HUES48 (cell line): ENCODE data around the gene NPNT.
A peak's percentile ranks its signal among the peaks of the same experiment; 100 is the strongest.

ENCODE experiments used
- H3K27ac ChIP-seq: one replicate; pipeline ENCODE4 v1.7.0; 2013; ENCODE audit warnings: low read depth, low read length, inconsistent platforms
- H3K27me3 ChIP-seq: 2 replicates; pipeline ENCODE4 v1.6.1; 2013; ENCODE audit warnings: mild to moderate bottlenecking, low read length; ENCODE audit not compliant: control insufficient read depth, insufficient read depth
- H3K36me3 ChIP-seq: 2 replicates; pipeline ENCODE4 v1.6.1; 2013; ENCODE audit warnings: low read length; ENCODE audit not compliant: control insufficient read depth, insufficient read depth
- H3K4me1 ChIP-seq: 2 replicates; pipeline ENCODE4 v1.6.1; 2013; ENCODE audit warnings: mild to moderate bottlenecking, low read length; ENCODE audit not compliant: control insufficient read depth, insufficient read depth
- H3K4me3 ChIP-seq: 2 replicates; pipeline ENCODE4 v1.5.1; 2013; ENCODE audit warnings: mild to moderate bottlenecking, low read depth, low read length
- H3K9ac ChIP-seq: 2 replicates; pipeline ENCODE4 v1.6.1; 2013; ENCODE audit warnings: mild to moderate bottlenecking, low read depth, low read length, moderate library complexity
- H3K9me3 ChIP-seq: 2 replicates; pipeline ENCODE4 v1.6.1; 2013; ENCODE audit warnings: low read length; ENCODE audit not compliant: control insufficient read depth, insufficient read depth

NPNT gene

GRCh38 chr4:105887508-105887907 is 7.8 kb upstream of the NPNT start:
- H3K9ac ChIP-seq, result no peak overlapping the region
- H3K4me3 ChIP-seq, result no peak overlapping the region
- H3K27ac ChIP-seq, result no peak overlapping the region
- 0 out of 2 replicates have a peak, but pooled peaks cover 4% of the 10 kb centered on the region for H3K27me3 ChIP-seq
- H3K36me3 ChIP-seq, result no peaks in the 10 kb centered on the region
- no peaks in the 10 kb centered on the region for H3K4me1 ChIP-seq
- no peaks in the 10 kb centered on the region for H3K9me3 ChIP-seq

- H3K36me3 ChIP-seq, result no peaks in the 10 kb centered on the region
- no peak overlapping the region for H3K27ac ChIP-seq
- H3K4me3 ChIP-seq, result peak overlapping the region; percentile 61
- peaks cover 27% of the 10 kb centered on the region for H3K4me1 ChIP-seq
- H3K27me3 ChIP-seq, result peaks cover 71% of the 10 kb centered on the region
- no peaks in the 10 kb centered on the region for H3K9me3 ChIP-seq
- H3K9ac ChIP-seq, result no peak overlapping the region
Observed at GRCh38 chr4:105895583-105896460, 551 bp downstream of the NPNT start.

GRCh38 chr4:105896461-105896942 is 1.2 kb downstream of the NPNT start:
- peaks cover 71% of the 10 kb centered on the region for H3K27me3 ChIP-seq
- H3K9me3 ChIP-seq, result no peaks in the 10 kb centered on the region
- no peaks in the 10 kb centered on the region for H3K36me3 ChIP-seq
- no peak overlapping the region for H3K27ac ChIP-seq
- peak overlapping the region; percentile 61 for H3K4me3 ChIP-seq
- H3K4me1 ChIP-seq, result peaks cover 27% of the 10 kb centered on the region
- H3K9ac ChIP-seq, result no peak overlapping the region

- no peaks in the 10 kb centered on the region for H3K36me3 ChIP-seq
- peak overlapping the region; percentile 61; the same call in 1 of the 2 replicates for H3K4me3 ChIP-seq
- no peaks in the 10 kb centered on the region for H3K9me3 ChIP-seq
- H3K9ac ChIP-seq, result no peak overlapping the region
- peaks cover 27% of the 10 kb centered on the region for H3K4me1 ChIP-seq
- H3K27ac ChIP-seq, result no peak overlapping the region
- H3K27me3 ChIP-seq, result peaks cover 68% of the 10 kb centered on the region
Observed at GRCh38 chr4:105896984-105897775, 1.9 kb downstream of the NPNT start.

DNA sequence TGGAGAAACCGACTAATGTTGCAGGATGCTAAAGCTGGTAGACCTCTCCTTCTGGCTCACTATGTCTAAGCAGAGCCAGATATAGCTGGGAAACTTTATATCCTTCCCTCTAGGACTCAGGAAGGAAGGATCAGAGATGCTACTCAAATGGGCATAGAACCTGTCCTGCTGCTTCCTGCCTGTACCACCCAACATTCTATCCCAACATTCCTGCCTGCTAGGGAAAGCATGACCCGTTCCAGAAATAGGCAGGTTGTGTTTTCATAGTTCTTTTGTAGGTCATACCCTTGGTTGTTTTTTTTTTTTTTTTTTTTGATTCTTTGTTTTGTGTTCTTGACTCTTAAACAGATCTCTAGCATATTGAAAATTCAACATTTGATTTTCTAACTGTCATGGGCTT is 5.3 kb downstream of the NPNT start:
- Histone ChIP-seq H3K4me1 (peaks cover 25% of the 10 kb centered on the region), H3K9me3 (no peaks in the 10 kb centered on the region), H3K27ac (no peak overlapping the region), H3K9ac (no peak overlapping the region), H3K4me3 (no peak overlapping the region), H3K36me3 (no peaks in the 10 kb centered on the region), H3K27me3 (peaks cover 38% of the 10 kb centered on the region)

DNA sequence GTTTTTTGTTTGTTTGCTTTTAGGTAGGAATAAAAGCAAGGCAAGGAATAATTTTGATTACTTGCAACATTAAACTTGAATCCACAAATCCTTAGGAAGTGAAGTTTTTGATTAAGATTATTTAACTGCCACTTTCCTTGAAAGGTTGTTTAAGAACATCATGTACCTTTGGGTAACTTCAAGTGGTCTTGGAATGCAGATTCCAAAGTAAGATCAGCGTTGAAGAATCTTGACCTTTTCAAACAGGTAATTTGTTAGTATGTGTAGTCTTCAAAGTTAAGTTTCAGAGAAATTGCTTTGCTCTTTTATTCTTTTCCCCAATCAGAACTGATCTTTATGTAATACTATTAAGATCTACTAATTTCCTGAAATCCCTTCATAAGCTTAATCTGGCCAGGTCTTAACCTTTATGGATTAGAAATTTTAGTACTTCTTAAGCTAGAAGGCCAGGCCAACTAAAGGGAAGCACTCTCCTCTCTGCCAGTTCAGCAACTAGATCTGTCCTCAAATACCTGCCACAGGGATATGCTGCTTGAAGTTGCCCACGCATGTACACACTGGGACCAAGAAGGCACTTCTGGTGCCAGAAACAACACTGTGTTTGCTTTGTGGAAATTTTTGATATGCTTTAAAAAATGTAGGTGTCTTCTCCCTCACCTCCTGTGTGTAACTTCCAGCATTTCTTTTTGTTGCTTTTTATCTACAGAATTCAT is 7.4 kb downstream of the NPNT start:
- Histone ChIP-seq H3K4me3 (no peak overlapping the region), H3K9ac (no peak overlapping the region), H3K27ac (no peak overlapping the region), H3K36me3 (no peaks in the 10 kb centered on the region), H3K9me3 (no peaks in the 10 kb centered on the region), H3K27me3 (peaks cover 17% of the 10 kb centered on the region), H3K4me1 (peaks cover 12% of the 10 kb centered on the region)

DNA sequence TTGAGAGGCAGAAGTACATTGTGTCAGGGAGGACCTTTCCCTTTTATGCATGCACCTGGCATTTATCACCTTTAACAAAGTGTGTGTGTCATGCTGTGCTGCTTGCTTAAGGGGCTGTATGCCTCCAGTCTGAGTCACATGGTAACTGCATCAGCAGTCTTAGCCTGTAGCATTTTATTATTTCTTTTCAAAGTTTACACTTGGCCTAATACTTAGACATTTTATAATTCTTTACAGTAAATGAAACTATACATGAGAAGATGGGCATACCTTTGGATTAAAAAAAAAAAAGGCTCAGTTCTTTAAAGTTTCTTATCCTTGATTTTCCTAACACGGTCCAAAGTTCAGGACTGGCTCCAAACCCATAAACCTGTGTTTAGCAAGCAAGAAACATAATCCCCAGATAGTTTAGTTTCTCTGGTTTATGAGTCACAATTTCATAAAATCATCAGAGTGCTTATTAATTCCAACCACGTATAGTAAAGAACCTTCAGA is 14.6 kb downstream of the NPNT start:
- no peaks in the 10 kb centered on the region for H3K9me3 ChIP-seq
- no peak overlapping the region for H3K4me3 ChIP-seq
- no peak overlapping the region for H3K9ac ChIP-seq
- no peaks in the 10 kb centered on the region for H3K36me3 ChIP-seq
- H3K27me3 ChIP-seq, result no peaks in the 10 kb centered on the region
- H3K27ac ChIP-seq, result no peak overlapping the region
- H3K4me1 ChIP-seq, result peaks cover 7% of the 10 kb centered on the region

- H3K4me3 ChIP-seq, result no peak overlapping the region
- H3K27ac ChIP-seq, result no peak overlapping the region
- no peak overlapping the region for H3K9ac ChIP-seq
- H3K27me3 ChIP-seq, result no peaks in the 10 kb centered on the region
- no peaks in the 10 kb centered on the region for H3K36me3 ChIP-seq
- H3K9me3 ChIP-seq, result no peaks in the 10 kb centered on the region
- H3K4me1 ChIP-seq, result peaks cover 7% of the 10 kb centered on the region
Observed at GRCh38 chr4:105911426-105911825, 16.2 kb downstream of the NPNT start.

DNA sequence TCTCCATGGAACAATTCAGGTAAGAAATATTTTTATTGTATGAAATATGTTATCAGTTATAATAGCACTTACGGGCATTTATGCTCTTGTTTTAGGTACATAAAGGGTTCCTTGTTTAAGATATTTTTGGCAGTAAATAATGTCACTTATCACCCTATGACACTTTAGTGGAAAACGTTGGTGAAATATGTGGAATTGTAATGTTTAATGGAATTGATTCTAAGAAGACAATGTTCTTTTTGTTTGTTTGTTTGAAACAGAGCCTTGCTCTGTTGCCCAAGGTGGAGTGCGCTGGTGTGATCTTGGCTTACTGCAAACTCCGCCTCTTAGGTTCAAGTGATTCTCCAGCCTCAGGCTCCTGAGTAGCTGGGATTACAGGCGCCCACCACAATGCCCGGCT is 17.4 kb downstream of the NPNT start:
- Histone ChIP-seq H3K4me3 (no peak overlapping the region), H3K9me3 (no peaks in the 10 kb centered on the region), H3K36me3 (no peaks in the 10 kb centered on the region), H3K27me3 (no peaks in the 10 kb centered on the region), H3K27ac (no peak overlapping the region), H3K9ac (no peak overlapping the region), H3K4me1 (peaks cover 7% of the 10 kb centered on the region)

- no peak overlapping the region for H3K9ac ChIP-seq
- H3K27ac ChIP-seq, result no peak overlapping the region
- H3K36me3 ChIP-seq, result no peaks in the 10 kb centered on the region
- H3K27me3 ChIP-seq, result no peaks in the 10 kb centered on the region
- peaks cover 4% of the 10 kb centered on the region; the same call in 1 of the 2 replicates for H3K4me1 ChIP-seq
- H3K4me3 ChIP-seq, result no peak overlapping the region
- no peaks in the 10 kb centered on the region for H3K9me3 ChIP-seq
Observed at GRCh38 chr4:105917171-105917685, 22.0 kb downstream of the NPNT start.
